ENCODE results near the gene MITD1.
A peak's percentile ranks its signal among the peaks of the same experiment; 100 is the strongest.
"Not testable (repeated sequence)": the region's sequence is repeated elsewhere in the genome, so short reads cannot be mapped to it uniquely, and the experiment has no call there.

The MITD1 gene

GRCh38 chr2:99154643-99155536, 26.0 kb downstream of the MITD1 start, which contains the start of the genes LIPT1 and TSGA10:
Gene LIPT1 (plus strand): TSS chr2:99154967. CDS start chr2:99161958, 6,991 bp downstream.
Gene TSGA10 (minus strand): TSS chr2:99154942. CDS start chr2:99109439, 45,503 bp downstream.
- DNase-seq (ENCODE audit: low read depth, low spot score): peak; percentile 90

GRCh38 chr2:99153921-99154604, 26.8 kb downstream of the MITD1 start:
- DNase-seq (ENCODE audit: low read depth, low spot score): no peak

- no peak for DNase-seq (ENCODE audit: low read depth, low spot score)
These were observed 28.5 kb downstream of the MITD1 start for GRCh38 chr2:99152199-99152895.

GRCh38 chr2:99150706-99151105, 30.2 kb downstream of the MITD1 start:
- DNase-seq (ENCODE audit: low read depth, low spot score): no peak

- peak; percentile 88 for DNase-seq (ENCODE audit: low read depth, low spot score)
These were observed 39.4 kb downstream of the MITD1 start, which contains the start of gene C2orf15 for GRCh38 chr2:99141110-99142108. Gene C2orf15 (plus strand): TSS chr2:99141707. CDS start chr2:99150559, 8,852 bp downstream.

GRCh38 chr2:99140860-99141109, 40.1 kb downstream of the MITD1 start:
- no peak for DNase-seq (ENCODE audit: low read depth, low spot score)

- no peak for DNase-seq (ENCODE audit: low read depth, low spot score)
These were observed 40.6 kb downstream of the MITD1 start for GRCh38 chr2:99140056-99140859.

GRCh38 chr2:99139003-99139402, 41.9 kb downstream of the MITD1 start:
- DNase-seq (ENCODE audit: low read depth, low spot score): no peak

- DNase-seq (ENCODE audit: low read depth, low spot score): not testable (repeated sequence)
These were observed 45.8 kb downstream of the MITD1 start for GRCh38 chr2:99135044-99135556.

GRCh38 chr2:99127981-99128380, 52.9 kb downstream of the MITD1 start:
- no peak for DNase-seq (ENCODE audit: low read depth, low spot score)

Measured in activated CD4-positive, CD25-positive, alpha-beta regulatory T cell treated with anti-CD3 and anti-CD28 coated beads, Interleukin-2, amount 50 U/mL, for 16 hours (primary cell).